K562 (cell line): ENCODE results near the gene OSBPL10. TPM values are rescaled to one million over a fixed set of nuclear protein-coding genes. Genes with fewer than 3 reads are reported as not detected.

Experiments
- ATAC-seq: fragments of 200-7000 bp; cut with Tn5 transposase; 3 replicates; pipeline ENCODE4 v1.9.1; 2020; ENCODE audit warnings: moderate library complexity
- BruUV-seq: library from RNA; stranded (reverse); fragments of 400-500 nt; replicated peaks from 2 replicates; lab custom pipeline; 2021; lab: Mats Ljungman, UMichigan
- CTCF ChIA-PET: fragments of 300-600 bp; formaldehyde crosslinking; extraction: SDS; loops from one replicate; lab custom pipeline; 2021; ENCODE audit warnings: low intra/inter-chr PET ratio; lab: Yijun Ruan, JAX
- POLR2A ChIA-PET: fragments of 300-600, 350-650 bp; sonication (Branson Sonifier 250); formaldehyde crosslinking; extraction: SDS; loops from one replicate; lab custom pipeline; 2021; ENCODE audit warnings: antibody characterized with exemption, inconsistent platforms; lab: Yijun Ruan, JAX
- DNase-seq, 4 experiments: peaks; one replicate each; pipeline versions ENCODE4 v3.0.0 to v3.0.0-alpha.2; 2011 to 2018; ENCODE audit warnings: low spot score in 3 of 4, mixed read lengths in 3 of 4; ENCODE audit errors: extremely low read depth in 1 of 4
- FAIRE-seq: peaks from 2 replicates; lab custom pipeline; 2011; peaks lifted over from hg19 to GRCh38; lab: Jason Lieb, UNC
- H2AFZ ChIP-seq: 2 replicates; pipeline ENCODE4 v1.6.0; 2011; ENCODE audit warnings: low read depth, low read length, control low read depth, inconsistent platforms
- H3K27ac ChIP-seq: fragments of 200-600 bp; 3 replicates; pipeline ENCODE4 v1.8.0; 2011; ENCODE audit warnings: low read depth, mild to moderate bottlenecking, control low read depth, inconsistent platforms, low read length, moderate library complexity, mixed read lengths; ENCODE audit errors: extremely low read depth
- H3K27me3 ChIP-seq, 2 experiments: fragments of 300-600 bp in 1 of 2; 2 replicates in 1 of 2; 3 replicates in 1 of 2; pipeline versions ENCODE4 v1.6.0 to v1.8.0; 2011; ENCODE audit warnings: inconsistent platforms in 2 of 2, low read length in 2 of 2, mild to moderate bottlenecking in 1 of 2, mixed read lengths in 1 of 2, moderate library complexity in 1 of 2; ENCODE audit not compliant: control insufficient read depth in 2 of 2, insufficient read depth in 2 of 2
- H3K36me3 ChIP-seq: fragments of 300-600 bp; 3 replicates; pipeline ENCODE4 v1.8.0; 2011; ENCODE audit warnings: mild to moderate bottlenecking, low read length, inconsistent platforms; ENCODE audit not compliant: control insufficient read depth, insufficient read depth
- H3K4me1 ChIP-seq, 2 experiments: fragments of 200-600 bp in 1 of 2; replicated peaks in 1 of 2; 2 replicates in 1 of 2; 3 replicates in 1 of 2; pipeline versions ENCODE4 v1.5.1 to v1.8.0; 2011; ENCODE audit warnings: inconsistent platforms in 2 of 2, low read length in 2 of 2, mild to moderate bottlenecking in 1 of 2, mixed read lengths in 1 of 2, moderate library complexity in 1 of 2; ENCODE audit not compliant: control insufficient read depth in 2 of 2, insufficient read depth in 2 of 2
- H3K4me2 ChIP-seq: 2 replicates; pipeline ENCODE4 v1.6.1; 2011; ENCODE audit warnings: low read length, control low read depth, inconsistent platforms, mixed read lengths; ENCODE audit not compliant: insufficient read depth
- H3K4me3 ChIP-seq: fragments of 200-600 bp; sonication (generic), shearing (Covaris generic); 2 replicates; pipeline ENCODE4 v1.5.1; 2016; ENCODE audit warnings: control low read depth, inconsistent platforms
- H3K79me2 ChIP-seq: fragments of 200-600 bp; 3 replicates; pipeline ENCODE4 v1.8.0; 2011; ENCODE audit warnings: low read length, inconsistent platforms; ENCODE audit not compliant: control insufficient read depth, insufficient read depth
- H3K9ac ChIP-seq, 2 experiments: 2 replicates each; pipeline versions ENCODE4 v1.6.0 to v1.6.1; 2011; ENCODE audit warnings: low read depth in 2 of 2, low read length in 2 of 2, control low read depth in 1 of 2, inconsistent platforms in 1 of 2, mild to moderate bottlenecking in 1 of 2, mixed read lengths in 1 of 2; ENCODE audit not compliant: insufficient read depth in 1 of 2
- H3K9me1 ChIP-seq: one replicate; pipeline ENCODE4 v1.6.0; 2011; ENCODE audit warnings: inconsistent platforms, mild to moderate bottlenecking, low read length, moderate library complexity; ENCODE audit not compliant: control insufficient read depth, insufficient read depth
- H3K9me3 ChIP-seq: replicated peaks from 2 replicates; pipeline ENCODE4 v1.5.1; 2011; ENCODE audit warnings: low read depth, low read length, inconsistent platforms; ENCODE audit not compliant: control insufficient read depth, insufficient read depth
- H4K20me1 ChIP-seq: replicated peaks from 2 replicates; pipeline ENCODE4 v1.6.1; 2011; ENCODE audit warnings: low read length, inconsistent platforms, mixed read lengths; ENCODE audit not compliant: control insufficient read depth, insufficient read depth
- ARID1B ChIP-seq: fragments of 450-650 bp; IDR thresholded peaks from 2 replicates; pipeline ENCODE4 v1.6.1; 2016; ENCODE audit warnings: antibody characterized with exemption, mild to moderate bottlenecking, inconsistent platforms
- CBFA2T3 ChIP-seq: fragments of 450-650 bp; IDR thresholded peaks from 2 replicates; pipeline ENCODE4 v1.6.1; 2017
- CBX2 ChIP-seq: fragments of 200-600 bp; sonication (generic); IDR thresholded peaks from one replicate; pipeline ENCODE4 v1.6.1; 2012; ENCODE audit warnings: mild to moderate bottlenecking, low read length, inconsistent platforms; ENCODE audit not compliant: insufficient read depth, poor library complexity, severe bottlenecking
- KAT2B ChIP-seq: IDR thresholded peaks from one replicate; pipeline ENCODE4 v1.6.1; 2012; ENCODE audit warnings: low read depth, mild to moderate bottlenecking, control low read depth, inconsistent platforms, low read length, moderate library complexity
- KAT7 ChIP-seq: sonication (generic); formaldehyde crosslinking; IDR thresholded peaks from 2 replicates; pipeline ENCODE4 v1.8.0; 2022; ENCODE audit warnings: missing genetic modification reagents, mild to moderate bottlenecking, borderline replicate concordance
- MYBL2 ChIP-seq, 2 experiments: fragments of 450-650 bp in 1 of 2; sonication (generic) in 1 of 2; formaldehyde crosslinking in 1 of 2; IDR thresholded peaks; 2 replicates each; pipeline versions ENCODE4 v1.6.1 to v1.8.1; 2017 to 2022; ENCODE audit warnings: borderline replicate concordance in 1 of 2, inconsistent platforms in 1 of 2, low read depth in 1 of 2, mild to moderate bottlenecking in 1 of 2, missing genetic modification reagents in 1 of 2, moderate library complexity in 1 of 2
- RBM17 ChIP-seq: fragments of 200-400 bp; formaldehyde crosslinking; IDR thresholded peaks from 2 replicates; pipeline ENCODE4 v1.6.1; 2017; ENCODE audit warnings: low read depth, mild to moderate bottlenecking, low read length, borderline replicate concordance
- SMAD4 ChIP-seq: fragments of 250-450 bp; sonication (Bioruptor Pico); conservative IDR thresholded peaks from 2 replicates; pipeline ENCODE4 v1.8.0; 2021; ENCODE audit warnings: inconsistent platforms, mild to moderate bottlenecking, moderate library complexity
- ZFPM2 ChIP-seq: fragments of 250-450 bp; sonication (Bioruptor Pico); IDR thresholded peaks from 2 replicates; pipeline ENCODE4 v1.5.1; 2022; ENCODE audit warnings: mild to moderate bottlenecking
- WGBS: fragments of 100-300 bp; shearing (Covaris generic); methylation state at CpG from one replicate; pipeline ENCODE4 v1.1.6; 2016; ENCODE audit warnings: low coverage, mixed read lengths; ENCODE audit not compliant: insufficient coverage; ENCODE audit errors: missing lambda C conversion rate; 5-methylcytosine and 5-hydroxymethylcytosine counted together
- in situ Hi-C: fragments of 300-500 bp; cut with MboI; formaldehyde crosslinking; loops from 4 replicates; pipeline ENCODE4 v1.15.0; 2018; ENCODE audit warnings: inconsistent platforms, mixed read lengths
- intact Hi-C: fragments of 100-400 bp; cut with micrococcal nuclease; formaldehyde crosslinking; loops from 2 replicates; pipeline ENCODE4 v1.14.2; 2022
- polyA plus RNA-seq, 8 experiments: library from polyadenylated mRNA; depleted of rRNA in 4 of 8; stranded (reverse) in 5 of 8; unstranded in 3 of 8; fragments of >200 nt; fragmentation: Nextera tagmentation in 2 of 8; fragmentation: Illumina TruSeq in 1 of 8; extraction: Ambion mirVana in 2 of 8; extraction: Trizol in 1 of 8; gene quantifications; 2 replicates each; pipeline versions ENCODE4 v1.2.1 to v1.2.3, GENCODE V29; 2011 to 2014; ENCODE audit warnings: inconsistent platforms in 1 of 8, missing spikeins in 1 of 8
- total RNA-seq, 7 experiments: library from RNA; depleted of rRNA in 6 of 7; stranded (reverse); fragments of >200 nt in 6 of 7; fragmentation: Illumina TruSeq in 2 of 7; extraction: Trizol in 2 of 7; gene quantifications; 2 replicates each; pipeline versions ENCODE4 v1.2.1 to v1.2.3, GENCODE V29; 2011 to 2021; ENCODE audit warnings: low replicate concordance in 1 of 7
- TF ChIP-seq, protein P1 (sequence below): IDR thresholded peaks from 2 replicates; pipeline ENCODE4 v1.6.1; 2012; ENCODE audit warnings: low read depth, low read length, improper control_type of control experiment, borderline replicate concordance
- TF ChIP-seq, protein P2 (sequence below): fragments of 150-350 bp; IDR thresholded peaks from 2 replicates; pipeline ENCODE4 v1.6.1; 2014; ENCODE audit warnings: low read depth, mild to moderate bottlenecking, low read length, borderline replicate concordance
- TF ChIP-seq, protein P3 (sequence below): fragments of 250-450 bp; sonication (Bioruptor Pico); IDR thresholded peaks from 2 replicates; pipeline ENCODE4 v1.8.0; 2021; ENCODE audit warnings: borderline replicate concordance, mild to moderate bottlenecking, moderate library complexity; ENCODE audit not compliant: poor library complexity, severe bottlenecking
- TF ChIP-seq, protein P4 (sequence below), 2 experiments: fragments of 150-350 bp in 1 of 2; IDR thresholded peaks; 2 replicates each; pipeline ENCODE4 v1.6.1; 2012 to 2016; ENCODE audit warnings: low read depth in 2 of 2, low read length in 2 of 2, mild to moderate bottlenecking in 1 of 2, moderate library complexity in 1 of 2

Gene OSBPL10
- total and polyA plus RNA-seq, 9 of the 15 experiments (the other 6 are each of a cell fraction or from before 2014, with no cell fraction given) = 0.03 to 0.19 (median 0.14) TPM; not detected in 2

DNA sequence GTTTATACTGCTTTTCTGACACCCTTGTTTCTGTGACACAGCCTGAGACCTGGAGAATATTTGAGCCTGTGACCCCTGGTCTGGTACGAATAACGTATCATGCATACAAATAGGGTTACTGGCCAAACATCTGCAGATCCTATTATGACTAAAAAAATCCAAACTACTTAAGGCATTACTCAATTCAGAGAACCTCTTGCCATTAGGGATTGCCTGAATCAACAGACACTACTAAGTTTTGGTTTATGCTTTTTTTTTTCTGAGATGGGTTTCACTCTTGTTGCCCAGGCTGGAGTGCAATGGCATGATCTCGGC, 35.4 kb downstream of the OSBPL10 start:
- H2AFZ ChIP-seq = no peak overlapping the region
- no peak overlapping the region for H3K4me2 ChIP-seq
- H3K27ac ChIP-seq = no peak overlapping the region
- WGBS = 0% methylated on average over 2 of the region's 3 CpGs
- CTCF ChIA-PET = no interaction called here
- intact Hi-C loops (no loop called here), in situ Hi-C loops (no loop called here)
- no peak for DNase-seq
- no peak overlapping the region for H3K4me3 ChIP-seq
- peaks cover 0 to 9% of the 10 kb centered on the region in 2 experiments; a peak in 1 of 5 replicates for H3K27me3 ChIP-seq
- H3K9ac ChIP-seq = no peak overlapping the region
- no peaks in the 10 kb centered on the region for H4K20me1 ChIP-seq
- H3K9me1 ChIP-seq = no peaks in the 10 kb centered on the region
- POLR2A ChIA-PET = no interaction called here
- no peaks in the 10 kb centered on the region for H3K9me3 ChIP-seq
- no peaks in the 10 kb centered on the region for H3K36me3 ChIP-seq
- H3K4me1 ChIP-seq = no peaks in the 10 kb centered on the region
- no peaks in the 10 kb centered on the region for H3K79me2 ChIP-seq
- no peak for ATAC-seq
- no peak for FAIRE-seq
- BruUV-seq = no TSS peak
- TF ChIP-seq CBFA2T3 (no peak), CBX2 (no peak), MYBL2 (IDR thresholded peaks at IDR 0.05; ENCODE audit: low read depth) (no peak), MYBL2 (CRISPR knock-in tag; IDR thresholded peaks at IDR 0.05; ENCODE audit: borderline replicate concordance) (no peak), ARID1B (no peak), KAT2B (no peak), RBM17 (no peak), KAT7 (CRISPR knock-in tag) (no peak), ZFPM2 (no peak), SMAD4 (no peak)
- TF ChIP-seq, protein P1, sequence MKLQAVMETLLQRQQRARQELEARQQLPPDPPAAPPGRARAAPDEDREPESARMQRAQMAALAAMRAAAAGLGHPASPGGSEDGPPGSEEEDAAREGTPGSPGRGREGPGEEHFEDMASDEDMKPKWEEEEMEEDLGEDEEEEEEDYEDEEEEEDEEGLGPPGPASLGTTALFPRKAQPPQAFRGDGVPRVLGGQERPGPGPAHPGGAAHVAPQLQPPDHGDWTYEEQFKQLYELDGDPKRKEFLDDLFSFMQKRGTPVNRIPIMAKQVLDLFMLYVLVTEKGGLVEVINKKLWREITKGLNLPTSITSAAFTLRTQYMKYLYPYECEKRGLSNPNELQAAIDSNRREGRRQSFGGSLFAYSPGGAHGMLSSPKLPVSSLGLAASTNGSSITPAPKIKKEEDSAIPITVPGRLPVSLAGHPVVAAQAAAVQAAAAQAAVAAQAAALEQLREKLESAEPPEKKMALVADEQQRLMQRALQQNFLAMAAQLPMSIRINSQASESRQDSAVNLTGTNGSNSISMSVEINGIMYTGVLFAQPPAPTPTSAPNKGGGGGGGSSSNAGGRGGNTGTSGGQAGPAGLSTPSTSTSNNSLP = no peak
- TF ChIP-seq, protein P2, sequence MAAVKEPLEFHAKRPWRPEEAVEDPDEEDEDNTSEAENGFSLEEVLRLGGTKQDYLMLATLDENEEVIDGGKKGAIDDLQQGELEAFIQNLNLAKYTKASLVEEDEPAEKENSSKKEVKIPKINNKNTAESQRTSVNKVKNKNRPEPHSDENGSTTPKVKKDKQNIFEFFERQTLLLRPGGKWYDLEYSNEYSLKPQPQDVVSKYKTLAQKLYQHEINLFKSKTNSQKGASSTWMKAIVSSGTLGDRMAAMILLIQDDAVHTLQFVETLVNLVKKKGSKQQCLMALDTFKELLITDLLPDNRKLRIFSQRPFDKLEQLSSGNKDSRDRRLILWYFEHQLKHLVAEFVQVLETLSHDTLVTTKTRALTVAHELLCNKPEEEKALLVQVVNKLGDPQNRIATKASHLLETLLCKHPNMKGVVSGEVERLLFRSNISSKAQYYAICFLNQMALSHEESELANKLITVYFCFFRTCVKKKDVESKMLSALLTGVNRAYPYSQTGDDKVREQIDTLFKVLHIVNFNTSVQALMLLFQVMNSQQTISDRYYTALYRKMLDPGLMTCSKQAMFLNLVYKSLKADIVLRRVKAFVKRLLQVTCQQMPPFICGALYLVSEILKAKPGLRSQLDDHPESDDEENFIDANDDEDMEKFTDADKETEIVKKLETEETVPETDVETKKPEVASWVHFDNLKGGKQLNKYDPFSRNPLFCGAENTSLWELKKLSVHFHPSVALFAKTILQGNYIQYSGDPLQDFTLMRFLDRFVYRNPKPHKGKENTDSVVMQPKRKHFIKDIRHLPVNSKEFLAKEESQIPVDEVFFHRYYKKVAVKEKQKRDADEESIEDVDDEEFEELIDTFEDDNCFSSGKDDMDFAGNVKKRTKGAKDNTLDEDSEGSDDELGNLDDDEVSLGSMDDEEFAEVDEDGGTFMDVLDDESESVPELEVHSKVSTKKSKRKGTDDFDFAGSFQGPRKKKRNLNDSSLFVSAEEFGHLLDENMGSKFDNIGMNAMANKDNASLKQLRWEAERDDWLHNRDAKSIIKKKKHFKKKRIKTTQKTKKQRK = no peak
- TF ChIP-seq, protein P3, sequence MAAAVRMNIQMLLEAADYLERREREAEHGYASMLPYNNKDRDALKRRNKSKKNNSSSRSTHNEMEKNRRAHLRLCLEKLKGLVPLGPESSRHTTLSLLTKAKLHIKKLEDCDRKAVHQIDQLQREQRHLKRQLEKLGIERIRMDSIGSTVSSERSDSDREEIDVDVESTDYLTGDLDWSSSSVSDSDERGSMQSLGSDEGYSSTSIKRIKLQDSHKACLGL (CRISPR knock-in tag) = no peak
- TF ChIP-seq, protein P4, sequence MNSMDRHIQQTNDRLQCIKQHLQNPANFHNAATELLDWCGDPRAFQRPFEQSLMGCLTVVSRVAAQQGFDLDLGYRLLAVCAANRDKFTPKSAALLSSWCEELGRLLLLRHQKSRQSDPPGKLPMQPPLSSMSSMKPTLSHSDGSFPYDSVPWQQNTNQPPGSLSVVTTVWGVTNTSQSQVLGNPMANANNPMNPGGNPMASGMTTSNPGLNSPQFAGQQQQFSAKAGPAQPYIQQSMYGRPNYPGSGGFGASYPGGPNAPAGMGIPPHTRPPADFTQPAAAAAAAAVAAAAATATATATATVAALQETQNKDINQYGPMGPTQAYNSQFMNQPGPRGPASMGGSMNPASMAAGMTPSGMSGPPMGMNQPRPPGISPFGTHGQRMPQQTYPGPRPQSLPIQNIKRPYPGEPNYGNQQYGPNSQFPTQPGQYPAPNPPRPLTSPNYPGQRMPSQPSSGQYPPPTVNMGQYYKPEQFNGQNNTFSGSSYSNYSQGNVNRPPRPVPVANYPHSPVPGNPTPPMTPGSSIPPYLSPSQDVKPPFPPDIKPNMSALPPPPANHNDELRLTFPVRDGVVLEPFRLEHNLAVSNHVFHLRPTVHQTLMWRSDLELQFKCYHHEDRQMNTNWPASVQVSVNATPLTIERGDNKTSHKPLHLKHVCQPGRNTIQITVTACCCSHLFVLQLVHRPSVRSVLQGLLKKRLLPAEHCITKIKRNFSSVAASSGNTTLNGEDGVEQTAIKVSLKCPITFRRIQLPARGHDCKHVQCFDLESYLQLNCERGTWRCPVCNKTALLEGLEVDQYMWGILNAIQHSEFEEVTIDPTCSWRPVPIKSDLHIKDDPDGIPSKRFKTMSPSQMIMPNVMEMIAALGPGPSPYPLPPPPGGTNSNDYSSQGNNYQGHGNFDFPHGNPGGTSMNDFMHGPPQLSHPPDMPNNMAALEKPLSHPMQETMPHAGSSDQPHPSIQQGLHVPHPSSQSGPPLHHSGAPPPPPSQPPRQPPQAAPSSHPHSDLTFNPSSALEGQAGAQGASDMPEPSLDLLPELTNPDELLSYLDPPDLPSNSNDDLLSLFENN (IDR thresholded peaks at IDR 0.05; ENCODE audit: low read depth in 2 of 2, low read length in 2 of 2) = no peak
